Right ventricle myocardium inferior (tissue), 1 donor: ENCODE data around the gene BOLL. TPM values are rescaled to one million over a fixed set of nuclear protein-coding genes. Genes with fewer than 3 reads are reported as not detected.
"Not testable (repeated sequence)": the region's sequence is repeated elsewhere in the genome, so short reads cannot be mapped to it uniquely, and the experiment has no call there.

Experiments used
- ATAC-seq: fragments of 200-7000 bp; cut with Tn5 transposase; one replicate; pipeline ENCODE4 v1.9.1; 2020; ENCODE audit warnings: mild to moderate bottlenecking, moderate library complexity
- DNase-seq: peaks from one replicate; pipeline ENCODE4 v3.0.0; 2021; ENCODE audit errors: missing footprints
- intact Hi-C: fragments of 100-400 bp; cut with DNase I; formaldehyde crosslinking; loops from one replicate; pipeline ENCODE4 v1.11.0; 2022
- total RNA-seq: library from RNA; stranded (reverse); fragmentation: NEBNext Ultra II Directional; extraction: Animal tissue kit (Norgen Biotek cat#: 25700); gene quantifications from one replicate; pipeline ENCODE4 v1.2.1, GENCODE V29; 2021
- donor health status: DM: no; HTN: yes; CAD: no; lungs with severe emphysema.

The BOLL gene
- total RNA-seq, 1 donor from 2014 or later = not detected

GRCh38 chr2:197711578-197711977, 73.5 kb downstream of the BOLL start:
- intact Hi-C loops = no loop called here
- DNase-seq = no peak
- ATAC-seq = no peak

- intact Hi-C loops = no loop called here
- ATAC-seq (no peak), DNase-seq (no peak)
Observed at GRCh38 chr2:197710424-197711042, 74.6 kb downstream of the BOLL start.

- not testable (repeated sequence) for ATAC-seq, DNase-seq
- intact Hi-C loops = loop anchor here (5.0 to 10.0 kb wide), 4 partner anchors 194 to 588 kb away; partner anchors contain the start of genes COQ10B and MOB4
Observed at GRCh38 chr2:197709140-197709539, 76.0 kb downstream of the BOLL start.

GRCh38 chr2:197708331-197708730, 76.8 kb downstream of the BOLL start:
- DNase-seq (no peak), ATAC-seq (no peak)
- intact Hi-C loops = loop anchor here (5.0 to 10.0 kb wide), 4 partner anchors 194 to 589 kb away; partner anchors contain the start of genes COQ10B and MOB4

- DNase-seq (no peak), ATAC-seq (no peak)
- intact Hi-C loops = loop anchor here (2.0 to 10.0 kb wide), 5 partner anchors 71 to 590 kb away; partner anchors contain the start of genes COQ10B and MOB4
Observed at GRCh38 chr2:197707316-197708213, 77.6 kb downstream of the BOLL start.

- ATAC-seq (no peak), DNase-seq (peak; percentile 35)
- intact Hi-C loops = loop anchor here (2.0 to 10.0 kb wide), 5 partner anchors 72 to 590 kb away; partner anchors contain the start of genes COQ10B and MOB4
Observed at GRCh38 chr2:197706839-197707207, 78.3 kb downstream of the BOLL start.

GRCh38 chr2:197705912-197706838, 78.9 kb downstream of the BOLL start:
- peak; percentile 50 for DNase-seq
- no peak for ATAC-seq
- intact Hi-C loops = loop anchor here (2.0 to 10.0 kb wide), 5 partner anchors 73 to 591 kb away; partner anchors contain the start of genes COQ10B and MOB4

- ATAC-seq (peak; percentile 96), DNase-seq (peak; percentile 97)
- intact Hi-C loops = loop anchor here (5.0 to 10.0 kb wide), 4 partner anchors 191 to 592 kb away; partner anchors contain the start of genes COQ10B and MOB4
Observed at GRCh38 chr2:197705121-197705911, 79.8 kb downstream of the BOLL start, which contains the start of gene MARS2. Gene MARS2 (plus strand): TSS chr2:197705369. CDS start chr2:197705406, 37 bp downstream.

- intact Hi-C loops = loop anchor here (5.0 to 10.0 kb wide), 4 partner anchors 190 to 593 kb away; partner anchors contain the start of genes COQ10B and MOB4
- DNase-seq (no peak), ATAC-seq (peak; percentile 54)
Observed at GRCh38 chr2:197704434-197705120, 80.5 kb downstream of the BOLL start.

GRCh38 chr2:197700960-197701359, 84.2 kb downstream of the BOLL start:
- no peak for ATAC-seq
- no peak for DNase-seq
- intact Hi-C loops = loop anchor here (10.0 kb wide), 2 partner anchors 186 to 434 kb away; partner anchors contain the start of gene MOB4

- not testable (repeated sequence) for ATAC-seq, DNase-seq
- intact Hi-C loops = loop anchor here (10.0 kb wide), 2 partner anchors 185 to 435 kb away; partner anchors contain the start of gene MOB4
Observed at GRCh38 chr2:197699724-197700123, 85.4 kb downstream of the BOLL start.

- DNase-seq, intact Hi-C loops, ATAC-seq: not testable (repeated sequence)
Observed at GRCh38 chr2:197696571-197696970, 88.5 kb downstream of the BOLL start.

GRCh38 chr2:197695971-197696370, 89.1 kb downstream of the BOLL start:
- intact Hi-C loops, DNase-seq, ATAC-seq: not testable (repeated sequence)

- intact Hi-C loops, DNase-seq, ATAC-seq: not testable (repeated sequence)
Observed at GRCh38 chr2:197695206-197695605, 89.9 kb downstream of the BOLL start.

- intact Hi-C loops = no loop called here
- DNase-seq = no peak
- ATAC-seq = no peak
Observed at GRCh38 chr2:197677483-197677882, 107.6 kb downstream of the BOLL start.

GRCh38 chr2:197677056-197677455, 108.1 kb downstream of the BOLL start:
- intact Hi-C loops = no loop called here
- ATAC-seq (no peak), DNase-seq (no peak)
